GM23338 (cell line): ENCODE data around the gene AIG1. TPM values are rescaled to one million over a fixed set of nuclear protein-coding genes. Genes with fewer than 3 reads are reported as not detected.

Source experiments
- ATAC-seq: fragments of 200-7000 bp; cut with Tn5 transposase; 3 replicates; pipeline ENCODE4 v1.9.1; 2020
- DNase-seq: peaks from one replicate; pipeline ENCODE4 v3.0.0-alpha.2; 2015; ENCODE audit warnings: low spot score
- H2AFZ ChIP-seq: fragments of 200-600 bp; sonication (generic); 2 replicates; pipeline ENCODE4 v1.8.0; 2016; ENCODE audit warnings: antibody characterized with exemption, mild to moderate bottlenecking, moderate library complexity
- H3F3A ChIP-seq: fragments of 200-600 bp; sonication (generic); replicated peaks from 2 replicates; pipeline ENCODE4 v1.8.0; 2017; ENCODE audit warnings: antibody characterized with exemption, mixed run types, low read depth
- H3K27ac ChIP-seq: fragments of 200-600 bp; sonication (generic); 2 replicates; pipeline ENCODE4 v1.6.1; 2016; ENCODE audit warnings: low read depth
- H3K27me3 ChIP-seq: fragments of 200-600 bp; sonication (generic); 2 replicates; pipeline ENCODE4 v1.8.0; 2016; ENCODE audit warnings: mild to moderate bottlenecking, mixed run types, moderate library complexity; ENCODE audit not compliant: insufficient read depth
- H3K36me3 ChIP-seq: fragments of 200-600 bp; sonication (generic); 2 replicates; pipeline ENCODE4 v1.8.0; 2016; ENCODE audit warnings: mild to moderate bottlenecking; ENCODE audit not compliant: insufficient read depth
- H3K4me1 ChIP-seq: fragments of 200-600 bp; sonication (generic); 2 replicates; pipeline ENCODE4 v1.8.0; 2016; ENCODE audit warnings: mild to moderate bottlenecking, moderate library complexity; ENCODE audit not compliant: insufficient read depth
- H3K4me2 ChIP-seq: fragments of 200-600 bp; sonication (generic); 2 replicates; pipeline ENCODE4 v1.7.1; 2017; ENCODE audit warnings: mixed run types
- H3K4me3 ChIP-seq: fragments of 200-600 bp; sonication (generic); 2 replicates; pipeline ENCODE4 v1.6.1; 2016; ENCODE audit warnings: mixed run types
- H3K79me2 ChIP-seq: fragments of 200-600 bp; sonication (generic); replicated peaks from 2 replicates; pipeline ENCODE4 v1.8.0; 2017; ENCODE audit warnings: mild to moderate bottlenecking; ENCODE audit not compliant: insufficient read depth
- H3K9me2 ChIP-seq: fragments of 200-600 bp; sonication (generic); 2 replicates; pipeline ENCODE4 v1.8.0; 2017; ENCODE audit not compliant: insufficient read depth
- H4K20me1 ChIP-seq: fragments of 200-600 bp; sonication (generic); replicated peaks from 2 replicates; pipeline ENCODE4 v1.8.0; 2017; ENCODE audit warnings: mild to moderate bottlenecking; ENCODE audit not compliant: insufficient read depth
- H3K27ac Mint-ChIP-seq: 2 replicates; pipeline ENCODE4 v1.8.0; 2020; ENCODE audit warnings: inconsistent platforms, mild to moderate bottlenecking, moderate library complexity, mixed read lengths
- H3K27me3 Mint-ChIP-seq: 3 replicates; pipeline ENCODE4 v1.8.0; 2022; ENCODE audit warnings: low read depth, mild to moderate bottlenecking, moderate library complexity, mixed read lengths, inconsistent platforms; ENCODE audit not compliant: insufficient read depth, poor library complexity
- H3K36me3 Mint-ChIP-seq: 3 replicates; pipeline ENCODE4 v1.8.0; 2021; ENCODE audit warnings: low read depth, mild to moderate bottlenecking, inconsistent platforms, moderate library complexity, mixed read lengths
- H3K4me1 Mint-ChIP-seq: 3 replicates; pipeline ENCODE4 v1.8.0; 2020; ENCODE audit warnings: mild to moderate bottlenecking, inconsistent platforms, mixed read lengths
- H3K4me3 Mint-ChIP-seq: 3 replicates; pipeline ENCODE4 v1.8.0; 2021; ENCODE audit warnings: moderate library complexity, mild to moderate bottlenecking, inconsistent platforms, mixed read lengths
- H3K9me3 Mint-ChIP-seq: 3 replicates; pipeline ENCODE4 v1.8.0; 2020; ENCODE audit warnings: moderate library complexity, mild to moderate bottlenecking, inconsistent platforms, mixed read lengths
- EZH2phosphoT487 ChIP-seq: fragments of 200-600 bp; sonication (generic); IDR thresholded peaks from one replicate; pipeline ENCODE4 v1.8.1; 2018; ENCODE audit warnings: antibody characterized with exemption; ENCODE audit not compliant: unreplicated experiment
- JUNB ChIP-seq: IDR thresholded peaks from one replicate; pipeline ENCODE4 v1.6.1; 2016; ENCODE audit warnings: antibody characterized with exemption; ENCODE audit not compliant: unreplicated experiment
- NANOG ChIP-seq: IDR thresholded peaks from 2 replicates; pipeline ENCODE4 v1.6.1; 2016; ENCODE audit warnings: antibody characterized with exemption, borderline replicate concordance
- POLR2AphosphoS5 ChIP-seq: IDR thresholded peaks from 2 replicates; pipeline ENCODE4 v1.6.1; 2016; ENCODE audit warnings: antibody characterized with exemption, low read depth
- STAT1 ChIP-seq: IDR thresholded peaks from one replicate; pipeline ENCODE4 v1.6.1; 2016; ENCODE audit warnings: antibody characterized with exemption; ENCODE audit not compliant: unreplicated experiment
- ZNF114 ChIP-seq: fragments of 250-450 bp; sonication (Bioruptor Pico); IDR thresholded peaks from 2 replicates; pipeline ENCODE4 v1.5.0; 2020; ENCODE audit warnings: mild to moderate bottlenecking, moderate library complexity
- ZNF331 ChIP-seq: fragments of 250-450 bp; sonication (Bioruptor Pico); IDR thresholded peaks from 2 replicates; pipeline ENCODE4 v1.5.0; 2020; ENCODE audit warnings: low read depth, mild to moderate bottlenecking, moderate library complexity
- polyA plus RNA-seq: library from polyadenylated mRNA; unstranded; fragments of >200 nt; fragmentation: Nextera tagmentation; extraction: Ambion mirVana; gene quantifications from 2 replicates; pipeline ENCODE4 v1.2.1, GENCODE V29; 2016
- total RNA-seq: library from RNA; depleted of rRNA; stranded (reverse); fragments of >200 nt; shearing (Covaris generic); gene quantifications from 2 replicates; pipeline ENCODE4 v1.2.3, GENCODE V29; 2014
- TF ChIP-seq, protein P1 (sequence below): IDR thresholded peaks from one replicate; pipeline ENCODE4 v1.6.1; 2018; ENCODE audit warnings: antibody characterized with exemption; ENCODE audit not compliant: unreplicated experiment
- TF ChIP-seq, protein P2 (sequence below): fragments of 250-450 bp; sonication (Bioruptor Pico); IDR thresholded peaks from 2 replicates; pipeline ENCODE4 v1.5.0; 2020; ENCODE audit warnings: mild to moderate bottlenecking, moderate library complexity
- TF ChIP-seq, protein P3 (sequence below), 2 experiments: fragments of 200-600 bp in 1 of 2; sonication (generic) in 1 of 2; conservative IDR thresholded peaks; 2 replicates each; pipeline versions ENCODE4 v1.5.1 to v1.6.1; 2016 to 2017; ENCODE audit warnings: antibody characterized with exemption in 2 of 2, low read depth in 2 of 2, mild to moderate bottlenecking in 2 of 2, moderate library complexity in 1 of 2

The AIG1 gene
- total and polyA plus RNA-seq, 2 experiments from 2014 or later: 65.2 to 88.4 TPM

DNA sequence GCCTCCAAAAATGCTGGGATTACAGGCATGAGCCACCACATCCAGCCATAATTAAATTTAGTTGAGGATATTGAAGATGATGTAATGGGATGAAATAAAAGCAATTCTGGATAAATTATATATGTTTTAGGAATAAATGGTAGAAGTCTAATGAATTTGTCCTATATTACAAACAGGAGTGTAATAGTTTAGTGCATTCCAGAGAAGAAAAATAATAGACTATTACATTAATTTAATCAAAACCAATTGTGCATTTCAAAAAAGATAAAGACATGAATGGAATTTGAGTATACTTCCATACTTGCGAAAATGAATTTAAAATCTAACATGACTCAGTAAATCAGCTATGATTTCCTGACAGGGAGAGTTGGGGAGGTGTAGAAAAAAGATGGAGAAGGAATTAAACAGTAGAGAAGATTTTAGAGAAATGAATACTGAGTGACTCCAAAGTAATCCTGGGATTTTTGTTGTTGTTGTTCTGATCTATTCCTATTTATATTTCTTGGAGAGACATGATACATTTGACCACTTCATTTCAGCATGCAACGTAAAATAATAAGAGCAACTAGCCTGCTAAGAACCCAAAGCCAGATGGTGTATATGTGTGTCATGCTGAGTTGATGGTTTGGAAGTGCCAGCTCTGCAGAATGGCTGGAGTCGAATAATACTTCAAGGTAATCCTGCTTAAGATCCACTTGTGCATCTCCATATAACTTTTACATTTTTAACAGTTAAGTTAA is 67.4 kb downstream of the AIG1 start:
- H3K4me1 ChIP-seq: no peaks in the 10 kb centered on the region
- H4K20me1 ChIP-seq: no peaks in the 10 kb centered on the region; the same call in 1 of the 2 replicates
- DNase-seq (no peak), ATAC-seq (no peak)
- H3K36me3 ChIP-seq: 0 out of 2 replicates have a peak, but pooled peaks cover 4% of the 10 kb centered on the region
- 0 out of 2 replicates have a peak, but pooled peaks cover 7% of the 10 kb centered on the region for H3K9me2 ChIP-seq
- Mint-ChIP-seq H3K9me3 (peaks cover 20% of the 10 kb centered on the region), H3K27me3 (no peaks in the 10 kb centered on the region), H3K4me1 (no peaks in the 10 kb centered on the region), H3K27ac (no peak overlapping the region), H3K4me3 (no peak overlapping the region), H3K36me3 (peaks cover 36% of the 10 kb centered on the region)
- no peak overlapping the region for H2AFZ ChIP-seq
- TF ChIP-seq EZH2phosphoT487 (no peak), JUNB (no peak), NANOG (no peak), ZNF331 (CRISPR knock-in tag) (no peak), STAT1 (no peak), ZNF114 (CRISPR knock-in tag) (no peak), POLR2AphosphoS5 (no peak)
- TF ChIP-seq, protein P1, sequence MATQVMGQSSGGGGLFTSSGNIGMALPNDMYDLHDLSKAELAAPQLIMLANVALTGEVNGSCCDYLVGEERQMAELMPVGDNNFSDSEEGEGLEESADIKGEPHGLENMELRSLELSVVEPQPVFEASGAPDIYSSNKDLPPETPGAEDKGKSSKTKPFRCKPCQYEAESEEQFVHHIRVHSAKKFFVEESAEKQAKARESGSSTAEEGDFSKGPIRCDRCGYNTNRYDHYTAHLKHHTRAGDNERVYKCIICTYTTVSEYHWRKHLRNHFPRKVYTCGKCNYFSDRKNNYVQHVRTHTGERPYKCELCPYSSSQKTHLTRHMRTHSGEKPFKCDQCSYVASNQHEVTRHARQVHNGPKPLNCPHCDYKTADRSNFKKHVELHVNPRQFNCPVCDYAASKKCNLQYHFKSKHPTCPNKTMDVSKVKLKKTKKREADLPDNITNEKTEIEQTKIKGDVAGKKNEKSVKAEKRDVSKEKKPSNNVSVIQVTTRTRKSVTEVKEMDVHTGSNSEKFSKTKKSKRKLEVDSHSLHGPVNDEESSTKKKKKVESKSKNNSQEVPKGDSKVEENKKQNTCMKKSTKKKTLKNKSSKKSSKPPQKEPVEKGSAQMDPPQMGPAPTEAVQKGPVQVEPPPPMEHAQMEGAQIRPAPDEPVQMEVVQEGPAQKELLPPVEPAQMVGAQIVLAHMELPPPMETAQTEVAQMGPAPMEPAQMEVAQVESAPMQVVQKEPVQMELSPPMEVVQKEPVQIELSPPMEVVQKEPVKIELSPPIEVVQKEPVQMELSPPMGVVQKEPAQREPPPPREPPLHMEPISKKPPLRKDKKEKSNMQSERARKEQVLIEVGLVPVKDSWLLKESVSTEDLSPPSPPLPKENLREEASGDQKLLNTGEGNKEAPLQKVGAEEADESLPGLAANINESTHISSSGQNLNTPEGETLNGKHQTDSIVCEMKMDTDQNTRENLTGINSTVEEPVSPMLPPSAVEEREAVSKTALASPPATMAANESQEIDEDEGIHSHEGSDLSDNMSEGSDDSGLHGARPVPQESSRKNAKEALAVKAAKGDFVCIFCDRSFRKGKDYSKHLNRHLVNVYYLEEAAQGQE: no peak
- TF ChIP-seq, protein P2, sequence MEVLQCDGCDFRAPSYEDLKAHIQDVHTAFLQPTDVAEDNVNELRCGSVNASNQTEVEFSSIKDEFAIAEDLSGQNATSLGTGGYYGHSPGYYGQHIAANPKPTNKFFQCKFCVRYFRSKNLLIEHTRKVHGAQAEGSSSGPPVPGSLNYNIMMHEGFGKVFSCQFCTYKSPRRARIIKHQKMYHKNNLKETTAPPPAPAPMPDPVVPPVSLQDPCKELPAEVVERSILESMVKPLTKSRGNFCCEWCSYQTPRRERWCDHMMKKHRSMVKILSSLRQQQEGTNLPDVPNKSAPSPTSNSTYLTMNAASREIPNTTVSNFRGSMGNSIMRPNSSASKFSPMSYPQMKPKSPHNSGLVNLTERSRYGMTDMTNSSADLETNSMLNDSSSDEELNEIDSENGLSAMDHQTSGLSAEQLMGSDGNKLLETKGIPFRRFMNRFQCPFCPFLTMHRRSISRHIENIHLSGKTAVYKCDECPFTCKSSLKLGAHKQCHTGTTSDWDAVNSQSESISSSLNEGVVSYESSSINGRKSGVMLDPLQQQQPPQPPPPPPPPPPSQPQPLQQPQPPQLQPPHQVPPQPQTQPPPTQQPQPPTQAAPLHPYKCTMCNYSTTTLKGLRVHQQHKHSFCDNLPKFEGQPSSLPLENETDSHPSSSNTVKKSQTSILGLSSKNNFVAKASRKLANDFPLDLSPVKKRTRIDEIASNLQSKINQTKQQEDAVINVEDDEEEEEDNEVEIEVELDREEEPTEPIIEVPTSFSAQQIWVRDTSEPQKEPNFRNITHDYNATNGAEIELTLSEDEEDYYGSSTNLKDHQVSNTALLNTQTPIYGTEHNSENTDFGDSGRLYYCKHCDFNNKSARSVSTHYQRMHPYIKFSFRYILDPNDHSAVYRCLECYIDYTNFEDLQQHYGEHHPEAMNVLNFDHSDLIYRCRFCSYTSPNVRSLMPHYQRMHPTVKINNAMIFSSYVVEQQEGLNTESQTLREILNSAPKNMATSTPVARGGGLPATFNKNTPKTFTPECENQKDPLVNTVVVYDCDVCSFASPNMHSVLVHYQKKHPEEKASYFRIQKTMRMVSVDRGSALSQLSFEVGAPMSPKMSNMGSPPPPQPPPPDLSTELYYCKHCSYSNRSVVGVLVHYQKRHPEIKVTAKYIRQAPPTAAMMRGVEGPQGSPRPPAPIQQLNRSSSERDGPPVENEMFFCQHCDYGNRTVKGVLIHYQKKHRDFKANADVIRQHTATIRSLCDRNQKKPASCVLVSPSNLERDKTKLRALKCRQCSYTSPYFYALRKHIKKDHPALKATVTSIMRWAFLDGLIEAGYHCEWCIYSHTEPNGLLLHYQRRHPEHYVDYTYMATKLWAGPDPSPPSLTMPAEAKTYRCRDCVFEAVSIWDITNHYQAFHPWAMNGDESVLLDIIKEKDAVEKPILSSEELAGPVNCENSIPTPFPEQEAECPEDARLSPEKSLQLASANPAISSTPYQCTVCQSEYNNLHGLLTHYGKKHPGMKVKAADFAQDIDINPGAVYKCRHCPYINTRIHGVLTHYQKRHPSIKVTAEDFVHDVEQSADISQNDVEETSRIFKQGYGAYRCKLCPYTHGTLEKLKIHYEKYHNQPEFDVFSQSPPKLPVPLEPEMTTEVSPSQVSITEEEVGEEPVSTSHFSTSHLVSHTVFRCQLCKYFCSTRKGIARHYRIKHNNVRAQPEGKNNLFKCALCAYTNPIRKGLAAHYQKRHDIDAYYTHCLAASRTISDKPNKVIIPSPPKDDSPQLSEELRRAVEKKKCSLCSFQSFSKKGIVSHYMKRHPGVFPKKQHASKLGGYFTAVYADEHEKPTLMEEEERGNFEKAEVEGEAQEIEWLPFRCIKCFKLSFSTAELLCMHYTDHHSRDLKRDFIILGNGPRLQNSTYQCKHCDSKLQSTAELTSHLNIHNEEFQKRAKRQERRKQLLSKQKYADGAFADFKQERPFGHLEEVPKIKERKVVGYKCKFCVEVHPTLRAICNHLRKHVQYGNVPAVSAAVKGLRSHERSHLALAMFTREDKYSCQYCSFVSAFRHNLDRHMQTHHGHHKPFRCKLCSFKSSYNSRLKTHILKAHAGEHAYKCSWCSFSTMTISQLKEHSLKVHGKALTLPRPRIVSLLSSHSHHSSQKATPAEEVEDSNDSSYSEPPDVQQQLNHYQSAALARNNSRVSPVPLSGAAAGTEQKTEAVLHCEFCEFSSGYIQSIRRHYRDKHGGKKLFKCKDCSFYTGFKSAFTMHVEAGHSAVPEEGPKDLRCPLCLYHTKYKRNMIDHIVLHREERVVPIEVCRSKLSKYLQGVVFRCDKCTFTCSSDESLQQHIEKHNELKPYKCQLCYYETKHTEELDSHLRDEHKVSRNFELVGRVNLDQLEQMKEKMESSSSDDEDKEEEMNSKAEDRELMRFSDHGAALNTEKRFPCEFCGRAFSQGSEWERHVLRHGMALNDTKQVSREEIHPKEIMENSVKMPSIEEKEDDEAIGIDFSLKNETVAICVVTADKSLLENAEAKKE: no peak
- TF ChIP-seq, protein P3, sequence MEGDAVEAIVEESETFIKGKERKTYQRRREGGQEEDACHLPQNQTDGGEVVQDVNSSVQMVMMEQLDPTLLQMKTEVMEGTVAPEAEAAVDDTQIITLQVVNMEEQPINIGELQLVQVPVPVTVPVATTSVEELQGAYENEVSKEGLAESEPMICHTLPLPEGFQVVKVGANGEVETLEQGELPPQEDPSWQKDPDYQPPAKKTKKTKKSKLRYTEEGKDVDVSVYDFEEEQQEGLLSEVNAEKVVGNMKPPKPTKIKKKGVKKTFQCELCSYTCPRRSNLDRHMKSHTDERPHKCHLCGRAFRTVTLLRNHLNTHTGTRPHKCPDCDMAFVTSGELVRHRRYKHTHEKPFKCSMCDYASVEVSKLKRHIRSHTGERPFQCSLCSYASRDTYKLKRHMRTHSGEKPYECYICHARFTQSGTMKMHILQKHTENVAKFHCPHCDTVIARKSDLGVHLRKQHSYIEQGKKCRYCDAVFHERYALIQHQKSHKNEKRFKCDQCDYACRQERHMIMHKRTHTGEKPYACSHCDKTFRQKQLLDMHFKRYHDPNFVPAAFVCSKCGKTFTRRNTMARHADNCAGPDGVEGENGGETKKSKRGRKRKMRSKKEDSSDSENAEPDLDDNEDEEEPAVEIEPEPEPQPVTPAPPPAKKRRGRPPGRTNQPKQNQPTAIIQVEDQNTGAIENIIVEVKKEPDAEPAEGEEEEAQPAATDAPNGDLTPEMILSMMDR (conservative IDR thresholded peaks at IDR 0.05; ENCODE audit: low read depth in 2 of 2): no peak
- no peak overlapping the region for H3K4me3 ChIP-seq
- no peak overlapping the region for H3K4me2 ChIP-seq
- H3F3A ChIP-seq: no peaks in the 10 kb centered on the region
- H3K27ac ChIP-seq: no peak overlapping the region
- no peaks in the 10 kb centered on the region for H3K79me2 ChIP-seq
- no peaks in the 10 kb centered on the region for H3K27me3 ChIP-seq
